ENCODE results near the gene SNX32. TPM values are rescaled to one million over a fixed set of nuclear protein-coding genes. Genes with fewer than 3 reads are reported as not detected.

SNX32 gene
- polyA plus RNA-seq, 2 of the 4 experiments (the other 2 are of a cell fraction) = 0.08 TPM; not detected in 1

DNA sequence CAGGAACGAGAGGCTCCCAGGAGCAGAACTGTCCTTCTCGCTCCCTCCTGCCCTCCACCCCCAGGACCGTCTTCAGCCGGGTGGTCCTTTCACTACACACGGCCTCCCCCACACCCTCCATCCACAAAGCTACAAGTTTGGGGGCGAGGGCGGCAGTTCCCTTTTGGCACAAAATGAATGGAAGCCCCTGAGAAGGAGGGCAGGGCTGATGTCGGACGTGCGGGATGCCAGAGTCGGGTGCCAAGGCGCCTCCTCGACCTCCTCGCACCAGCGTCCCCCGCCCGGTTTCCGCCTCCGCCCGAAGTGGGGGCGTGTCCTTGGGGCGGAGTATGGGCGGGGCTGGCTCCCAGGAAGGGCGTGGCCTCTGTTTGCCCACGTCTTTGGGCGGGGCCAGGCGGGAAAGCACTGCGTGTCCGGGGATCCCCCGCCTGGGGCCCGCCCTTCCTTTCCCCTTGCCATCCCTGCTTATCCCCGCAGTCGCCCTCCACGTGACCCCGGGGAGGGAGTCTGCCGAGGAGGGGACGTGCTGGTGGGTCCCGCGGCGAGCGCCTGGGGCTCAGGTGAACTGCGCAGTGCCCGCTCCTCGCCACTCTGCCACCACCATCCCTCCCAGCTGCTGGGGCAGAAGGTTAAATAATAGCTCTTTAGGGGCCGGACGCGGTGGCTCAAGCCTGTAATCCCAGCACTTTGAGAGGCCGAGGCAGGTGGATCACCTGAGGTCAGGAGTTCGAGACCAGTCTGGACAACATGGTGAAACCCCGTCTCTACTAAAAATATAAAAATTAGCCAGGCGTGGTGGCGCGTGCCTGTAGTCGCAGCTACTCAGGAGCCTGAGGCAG, 39.8 kb downstream of the SNX32 start:
- ATAC-seq (peak; percentile 60 to 79), FAIRE-seq (no peak), DNase-seq (ENCODE audit: low read depth in 1 of 2, low spot score in 1 of 2) (peak; percentile 92 to 95)
- H3K4me3 ChIP-seq = peak overlapping the region; percentile 55
- CTCF ChIA-PET = interaction anchor here (0.8 to 7.5 kb wide), 8 partner anchors 11 to 247 kb away, joined by 3 to 158 read pairs (median 4); partner anchors contain the start of genes FIBP and MUS81
- POLR2A ChIA-PET = interaction anchor here (1.0 to 2.0 kb wide), 6 partner anchors 13 to 161 kb away, joined by 3 to 14 read pairs (median 4); partner anchors contain the start of genes CCDC85B, CFL1, FIBP and KAT5
- 12% methylated on average over 36 of the region's 54 CpGs for WGBS (ENCODE audit: missing lambda C conversion rate)
- H3K4me1 ChIP-seq = peaks cover 6% of the 10 kb centered on the region
- H3K27ac ChIP-seq = peak overlapping the region; percentile 82 to 84
- H3K4me2 ChIP-seq = peak overlapping the region; percentile 100
- H3K9me3 ChIP-seq = no peaks in the 10 kb centered on the region
- TF ChIP-seq PBX3 (IDR thresholded peaks at IDR 0.05) (no peak), NFE2L2 (conservative IDR thresholded peaks at IDR 0.05; ENCODE audit: low read length) (no peak), CEBPB (IDR thresholded peaks at IDR 0.05) (no peak), HMGXB4 (CRISPR knock-in tag; IDR thresholded peaks at IDR 0.05; ENCODE audit: borderline replicate concordance) (no peak), EHMT2 (IDR thresholded peaks at IDR 0.05; ENCODE audit: low read depth) (no peak), ZNF302 (CRISPR knock-in tag; IDR thresholded peaks at IDR 0.05) (no peak), CBX2 (IDR thresholded peaks at IDR 0.05; ENCODE audit: borderline replicate concordance, low read depth) (no peak), HEYL (CRISPR knock-in tag; IDR thresholded peaks at IDR 0.05) (no peak), RNF2 (IDR thresholded peaks at IDR 0.05; ENCODE audit: borderline replicate concordance, low read depth) (no peak), ELK1 (IDR thresholded peaks at IDR 0.05; ENCODE audit: low read depth, low read length) (no peak), MAZ (IDR thresholded peaks at IDR 0.05; ENCODE audit: borderline replicate concordance, low read depth, low read length) (no peak), CHD4 (IDR thresholded peaks at IDR 0.05; ENCODE audit: borderline replicate concordance) (no peak), FOSB (CRISPR knock-in tag; IDR thresholded peaks at IDR 0.05) (no peak), GATA3 (IDR thresholded peaks at IDR 0.05; ENCODE audit: borderline replicate concordance) (no peak), E2F6 (IDR thresholded peaks at IDR 0.05; ENCODE audit: borderline replicate concordance, low read depth) (peak; percentile 64), RAD21 (conservative IDR thresholded peaks at IDR 0.05 in 1 of 2, IDR thresholded peaks at IDR 0.05 in 1 of 2) (no peak), HOXA7 (CRISPR knock-in tag; IDR thresholded peaks at IDR 0.05) (no peak), CHD2 (IDR thresholded peaks at IDR 0.05; ENCODE audit: low read length, partially characterized antibody) (no peak), MAX (IDR thresholded peaks at IDR 0.05) (peak; percentile 66; the same call in 1 of the 2 replicates), PHF8 (IDR thresholded peaks at IDR 0.05; ENCODE audit: borderline replicate concordance, low read depth) (peak; percentile 39; the same call in 1 of the 2 replicates), JUNB (IDR thresholded peaks at IDR 0.05) (no peak), JUN (IDR thresholded peaks at IDR 0.05) (peak in 1 of 2 experiments; percentile 51; a peak in 1 of 5 replicates), KDM1A (IDR thresholded peaks at IDR 0.05; ENCODE audit: low read depth) (no peak), HDAC2 (IDR thresholded peaks at IDR 0.05) (no peak), RCOR1 (IDR thresholded peaks at IDR 0.05; ENCODE audit: low read depth, low read length) (no peak), USF2 (IDR thresholded peaks at IDR 0.05) (peak; percentile 92), ESRRA (IDR thresholded peaks at IDR 0.05; ENCODE audit: borderline replicate concordance, low read length) (no peak), FOXS1 (CRISPR knock-in tag; IDR thresholded peaks at IDR 0.05) (no peak), SMC3 (IDR thresholded peaks at IDR 0.05) (no peak), POLR2AphosphoS2 (conservative IDR thresholded peaks at IDR 0.05; ENCODE audit: low read length) (no peak), POLR2A (IDR thresholded peaks at IDR 0.05; ENCODE audit: low read length) (peak; percentile 86), EHF (CRISPR knock-in tag; IDR thresholded peaks at IDR 0.05) (no peak)
- TF ChIP-seq, protein P1, sequence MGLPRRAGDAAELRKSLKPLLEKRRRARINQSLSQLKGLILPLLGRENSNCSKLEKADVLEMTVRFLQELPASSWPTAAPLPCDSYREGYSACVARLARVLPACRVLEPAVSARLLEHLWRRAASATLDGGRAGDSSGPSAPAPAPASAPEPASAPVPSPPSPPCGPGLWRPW (IDR thresholded peaks at IDR 0.05) = no peak
- TF ChIP-seq, protein P2, sequence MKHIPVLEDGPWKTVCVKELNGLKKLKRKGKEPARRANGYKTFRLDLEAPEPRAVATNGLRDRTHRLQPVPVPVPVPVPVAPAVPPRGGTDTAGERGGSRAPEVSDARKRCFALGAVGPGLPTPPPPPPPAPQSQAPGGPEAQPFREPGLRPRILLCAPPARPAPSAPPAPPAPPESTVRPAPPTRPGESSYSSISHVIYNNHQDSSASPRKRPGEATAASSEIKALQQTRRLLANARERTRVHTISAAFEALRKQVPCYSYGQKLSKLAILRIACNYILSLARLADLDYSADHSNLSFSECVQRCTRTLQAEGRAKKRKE (CRISPR knock-in tag; IDR thresholded peaks at IDR 0.05; ENCODE audit: low read depth) = no peak
